ENCODE data around the gene RPTN.

- no peak for TF ChIP-seq POLR2A (IDR thresholded peaks at IDR 0.05; ENCODE audit: low read length)
- TF ChIP-seq GATA1 (IDR thresholded peaks at IDR 0.05; ENCODE audit: low read depth, low read length), result no peak
Measured at GRCh38 chr1:152164517-152165136, 5.6 kb upstream of the RPTN start.

Measured in erythroblast (primary cell).